HEK293 (cell line): ENCODE data around the gene UCHL1.

Experiments
- CTCF ChIA-PET: fragments of 350-600 bp; formaldehyde crosslinking; extraction: SDS; loops from one replicate; lab custom pipeline; 2021; ENCODE audit warnings: antibody characterized with exemption; lab: Yijun Ruan, JAX
- POLR2A ChIA-PET: fragments of 300-600 bp; formaldehyde crosslinking; extraction: SDS; loops from one replicate; lab custom pipeline; 2020; ENCODE audit warnings: antibody characterized with exemption, inconsistent platforms; lab: Yijun Ruan, JAX
- H3K27ac ChIP-seq: fragments of 200-500 bp; sonication (Bioruptor generic); 2 replicates; pipeline ENCODE4 v1.5.1; 2014; ENCODE audit warnings: low read depth, low read length, control low read depth, inconsistent platforms; ENCODE audit errors: extremely low read depth
- H3K36me3 ChIP-seq, 2 experiments: fragments of 200-500 bp in 1 of 2; sonication (Bioruptor generic) in 1 of 2; 1 replicate in 1 of 2; 2 replicates in 1 of 2; pipeline ENCODE4 v1.5.1; 2014 to 2017; ENCODE audit warnings: inconsistent platforms in 2 of 2, low read length in 2 of 2; ENCODE audit not compliant: control insufficient read depth in 2 of 2, insufficient read depth in 1 of 2
- H3K4me1 ChIP-seq: fragments of 200-500 bp; sonication (Bioruptor generic); 2 replicates; pipeline ENCODE4 v1.5.1; 2014; ENCODE audit warnings: mild to moderate bottlenecking, low read length, inconsistent platforms; ENCODE audit not compliant: control insufficient read depth, insufficient read depth
- H3K4me3 ChIP-seq: 2 replicates; pipeline ENCODE4 v1.5.1; 2011; ENCODE audit warnings: low read depth, mild to moderate bottlenecking, control low read depth, low read length, moderate library complexity
- H3K9me3 ChIP-seq: fragments of 200-500 bp; sonication (Bioruptor generic); 2 replicates; pipeline ENCODE4 v1.5.1; 2014; ENCODE audit warnings: low read depth, low read length, inconsistent platforms; ENCODE audit not compliant: control insufficient read depth, insufficient read depth
- GLI4 ChIP-seq: fragments of 450-650 bp; formaldehyde crosslinking; IDR thresholded peaks from 2 replicates; pipeline ENCODE4 v1.5.1; 2016; ENCODE audit warnings: missing biosample characterization, missing genetic modification characterization
- GLIS1 ChIP-seq: fragments of 450-650 bp; formaldehyde crosslinking; IDR thresholded peaks from 2 replicates; pipeline ENCODE4 v1.5.1; 2016; ENCODE audit warnings: missing biosample characterization, missing genetic modification characterization
- IKZF3 ChIP-seq: fragments of 450-650 bp; IDR thresholded peaks from 2 replicates; pipeline ENCODE4 v1.5.0; 2018; ENCODE audit warnings: missing biosample characterization, mild to moderate bottlenecking, missing genetic modification characterization, moderate library complexity
- INSM2 ChIP-seq: fragments of 450-650 bp; formaldehyde crosslinking; IDR thresholded peaks from 2 replicates; pipeline ENCODE4 v1.5.1; 2016; ENCODE audit warnings: missing biosample characterization, missing genetic modification characterization
- KLF1 ChIP-seq: fragments of 450-650 bp; formaldehyde crosslinking; IDR thresholded peaks from 2 replicates; pipeline ENCODE4 v1.5.1; 2016; ENCODE audit warnings: missing biosample characterization, missing genetic modification characterization
- MEIS1 ChIP-seq: sonication (generic); formaldehyde crosslinking; IDR thresholded peaks from 2 replicates; pipeline ENCODE4 v1.8.1; 2022; ENCODE audit warnings: missing genetic modification reagents, mild to moderate bottlenecking, borderline replicate concordance
- MYNN ChIP-seq: fragments of 450-650 bp; formaldehyde crosslinking; IDR thresholded peaks from 2 replicates; pipeline ENCODE4 v1.5.1; 2016; ENCODE audit warnings: missing biosample characterization, missing genetic modification characterization, borderline replicate concordance
- MZF1 ChIP-seq: fragments of 450-650 bp; formaldehyde crosslinking; IDR thresholded peaks from 2 replicates; pipeline ENCODE4 v1.5.1; 2017; ENCODE audit warnings: missing biosample characterization, missing genetic modification characterization, borderline replicate concordance
- PRDM1 ChIP-seq: fragments of 450-650 bp; formaldehyde crosslinking; IDR thresholded peaks from 2 replicates; pipeline ENCODE4; 2016; ENCODE audit warnings: missing biosample characterization, missing genetic modification characterization
- ZBTB21 ChIP-seq: fragments of 450-650 bp; formaldehyde crosslinking; IDR thresholded peaks from 2 replicates; pipeline ENCODE4 v1.5.1; 2017; ENCODE audit warnings: missing biosample characterization, missing genetic modification characterization
- ZBTB7A ChIP-seq: fragments of 450-650 bp; formaldehyde crosslinking; IDR thresholded peaks from 2 replicates; pipeline ENCODE4 v1.5.1; 2016; ENCODE audit warnings: low read depth, missing biosample characterization, missing genetic modification characterization
- ZEB2 ChIP-seq: fragments of 450-650 bp; formaldehyde crosslinking; IDR thresholded peaks from 2 replicates; pipeline ENCODE4 v1.5.1; 2016; ENCODE audit warnings: missing biosample characterization, missing genetic modification characterization
- ZNF112 ChIP-seq: fragments of 450-650 bp; formaldehyde crosslinking; IDR thresholded peaks from 2 replicates; pipeline ENCODE4 v1.5.0; 2017; ENCODE audit warnings: missing biosample characterization, missing genetic modification characterization
- ZNF324 ChIP-seq: fragments of 450-650 bp; formaldehyde crosslinking; IDR thresholded peaks from 2 replicates; pipeline ENCODE4 v1.5.1; 2016; ENCODE audit warnings: missing biosample characterization, missing genetic modification characterization
- ZNF621 ChIP-seq: fragments of 450-650 bp; formaldehyde crosslinking; IDR thresholded peaks from 2 replicates; pipeline ENCODE4 v1.5.1; 2017; ENCODE audit warnings: missing biosample characterization, missing genetic modification characterization
- ZNF704 ChIP-seq: fragments of 450-650 bp; formaldehyde crosslinking; IDR thresholded peaks from 2 replicates; pipeline ENCODE4 v1.5.1; 2016; ENCODE audit warnings: missing biosample characterization, missing genetic modification characterization
- TF ChIP-seq, protein P1 (sequence below): fragments of 450-650 bp; formaldehyde crosslinking; IDR thresholded peaks from 2 replicates; pipeline ENCODE4 v1.5.1; 2016; ENCODE audit warnings: missing biosample characterization, missing genetic modification characterization
- TF ChIP-seq, protein P2 (sequence below): fragments of 450-650 bp; IDR thresholded peaks from 2 replicates; pipeline ENCODE4 v1.5.1; 2018; ENCODE audit warnings: missing biosample characterization, missing genetic modification characterization

UCHL1 gene

DNA sequence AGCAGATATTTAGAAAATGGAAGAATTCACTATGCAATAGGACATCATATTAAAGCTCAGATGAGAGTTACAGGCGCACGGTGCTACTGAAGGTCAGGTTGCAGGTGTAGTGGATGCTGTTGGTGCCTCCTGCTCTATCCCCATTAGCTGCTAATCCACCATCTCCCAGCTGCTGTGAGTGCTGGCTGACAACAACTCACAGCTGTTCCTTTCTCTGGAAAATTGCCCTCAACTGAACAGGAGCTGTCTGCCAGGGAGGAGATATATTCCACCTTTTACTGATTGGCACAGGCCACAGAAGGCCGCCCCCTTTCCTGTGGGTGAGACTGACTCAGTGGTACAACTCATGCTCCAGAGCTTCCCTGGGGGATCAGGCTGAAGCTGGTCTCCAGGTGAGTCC lies 48.7 kb downstream of the UCHL1 start:
- Histone ChIP-seq H3K27ac (no peak overlapping the region), H3K9me3 (no peaks in the 10 kb centered on the region), H3K4me3 (no peak overlapping the region), H3K36me3 (no peaks in the 10 kb centered on the region), H3K4me1 (no peaks in the 10 kb centered on the region)
- POLR2A ChIA-PET, result no interaction called here
- TF ChIP-seq, protein P1, sequence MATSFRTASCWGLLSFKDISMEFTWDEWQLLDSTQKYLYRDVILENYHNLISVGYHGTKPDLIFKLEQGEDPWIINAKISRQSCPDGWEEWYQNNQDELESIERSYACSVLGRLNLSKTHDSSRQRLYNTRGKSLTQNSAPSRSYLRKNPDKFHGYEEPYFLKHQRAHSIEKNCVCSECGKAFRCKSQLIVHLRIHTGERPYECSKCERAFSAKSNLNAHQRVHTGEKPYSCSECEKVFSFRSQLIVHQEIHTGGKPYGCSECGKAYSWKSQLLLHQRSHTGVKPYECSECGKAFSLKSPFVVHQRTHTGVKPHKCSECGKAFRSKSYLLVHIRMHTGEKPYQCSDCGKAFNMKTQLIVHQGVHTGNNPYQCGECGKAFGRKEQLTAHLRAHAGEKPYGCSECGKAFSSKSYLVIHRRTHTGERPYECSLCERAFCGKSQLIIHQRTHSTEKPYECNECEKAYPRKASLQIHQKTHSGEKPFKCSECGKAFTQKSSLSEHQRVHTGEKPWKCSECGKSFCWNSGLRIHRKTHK (tag by site-specific recombination), result no peak
- TF ChIP-seq MEIS1 (CRISPR knock-in tag), result no peak
- no peak for TF ChIP-seq MZF1
- TF ChIP-seq ZBTB7A (tag by site-specific recombination), result no peak
- no peak for TF ChIP-seq ZNF112 (tag by site-specific recombination)
- TF ChIP-seq ZNF704, result no peak
- CTCF ChIA-PET, result interaction anchor here (0.5 to 0.7 kb wide), 4 partner anchors 24 to 1807 kb away, joined by 3 to 5 read pairs (median 3); no protein-coding TSS in a partner anchor

- Histone ChIP-seq H3K27ac (no peak overlapping the region), H3K9me3 (no peaks in the 10 kb centered on the region), H3K4me1 (no peaks in the 10 kb centered on the region), H3K36me3 (no peaks in the 10 kb centered on the region), H3K4me3 (no peak overlapping the region)
- TF ChIP-seq GLIS1 (no peak), ZBTB7A (tag by site-specific recombination) (no peak), ZNF112 (tag by site-specific recombination) (no peak), ZEB2 (tag by site-specific recombination) (no peak), ZNF621 (no peak), PRDM1 (tag by site-specific recombination) (no peak), GLI4 (no peak), ZBTB21 (tag by site-specific recombination) (no peak), IKZF3 (no peak), MYNN (tag by site-specific recombination) (no peak), KLF1 (tag by site-specific recombination) (no peak), INSM2 (no peak), ZNF324 (tag by site-specific recombination) (no peak)
- TF ChIP-seq, protein P2, sequence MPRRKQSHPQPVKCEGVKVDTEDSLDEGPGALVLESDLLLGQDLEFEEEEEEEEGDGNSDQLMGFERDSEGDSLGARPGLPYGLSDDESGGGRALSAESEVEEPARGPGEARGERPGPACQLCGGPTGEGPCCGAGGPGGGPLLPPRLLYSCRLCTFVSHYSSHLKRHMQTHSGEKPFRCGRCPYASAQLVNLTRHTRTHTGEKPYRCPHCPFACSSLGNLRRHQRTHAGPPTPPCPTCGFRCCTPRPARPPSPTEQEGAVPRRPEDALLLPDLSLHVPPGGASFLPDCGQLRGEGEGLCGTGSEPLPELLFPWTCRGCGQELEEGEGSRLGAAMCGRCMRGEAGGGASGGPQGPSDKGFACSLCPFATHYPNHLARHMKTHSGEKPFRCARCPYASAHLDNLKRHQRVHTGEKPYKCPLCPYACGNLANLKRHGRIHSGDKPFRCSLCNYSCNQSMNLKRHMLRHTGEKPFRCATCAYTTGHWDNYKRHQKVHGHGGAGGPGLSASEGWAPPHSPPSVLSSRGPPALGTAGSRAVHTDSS, result no peak
- TF ChIP-seq, protein P1 (tag by site-specific recombination), result no peak
- POLR2A ChIA-PET, result no interaction called here
- CTCF ChIA-PET, result interaction anchor here (0.9 kb wide), 1 partner anchor 354 kb away, joined by 4 read pairs; no protein-coding TSS in a partner anchor
Observed at GRCh38 chr4:41307638-41308037, 50.9 kb downstream of the UCHL1 start.
